NCI-H526 (cell line): ENCODE measurements around the gene FAM131B.
"Not testable (repeated sequence)": the region's sequence is repeated elsewhere in the genome, so short reads cannot be mapped to it uniquely, and the experiment has no call there.

ENCODE experiments used
- DNase-seq, 2 experiments: peaks; one replicate each; lab custom pipeline; 2025; lab: John Stamatoyannopoulos, UW

FAM131B gene

GRCh38 chr7:143395187-143396149 lies 33.0 kb upstream of the FAM131B start:
- no peak for DNase-seq

GRCh38 chr7:143394777-143395176 lies 32.3 kb upstream of the FAM131B start:
- DNase-seq = no peak

- DNase-seq = no peak
Observed at GRCh38 chr7:143394068-143394467, 31.6 kb upstream of the FAM131B start.

- DNase-seq = no peak
Observed at GRCh38 chr7:143393267-143394041, 30.9 kb upstream of the FAM131B start.

DNA sequence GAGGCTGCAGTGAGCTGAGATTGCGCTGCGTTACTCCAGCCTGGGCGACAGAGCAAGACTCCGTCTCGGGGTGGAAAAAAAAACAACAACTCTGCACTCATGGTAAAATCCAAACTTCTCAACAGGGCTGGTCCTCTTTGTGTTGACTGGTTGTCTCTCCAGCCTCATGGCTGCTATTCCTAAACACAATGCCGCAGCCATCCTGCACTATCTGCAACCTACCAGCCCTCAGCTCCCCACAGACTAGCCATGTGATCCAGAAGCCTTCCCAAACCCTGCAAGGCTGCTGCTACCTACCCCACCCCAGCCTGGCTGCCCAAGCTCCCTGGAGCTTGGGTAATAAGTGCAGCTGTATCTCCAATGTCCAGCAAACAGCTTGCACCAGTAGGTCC lies 30.4 kb upstream of the FAM131B start:
- no peak for DNase-seq

- DNase-seq = not testable (repeated sequence)
Observed at GRCh38 chr7:143392427-143392826, 29.9 kb upstream of the FAM131B start.

GRCh38 chr7:143391462-143392404 lies 29.2 kb upstream of the FAM131B start:
- no peak for DNase-seq

DNA sequence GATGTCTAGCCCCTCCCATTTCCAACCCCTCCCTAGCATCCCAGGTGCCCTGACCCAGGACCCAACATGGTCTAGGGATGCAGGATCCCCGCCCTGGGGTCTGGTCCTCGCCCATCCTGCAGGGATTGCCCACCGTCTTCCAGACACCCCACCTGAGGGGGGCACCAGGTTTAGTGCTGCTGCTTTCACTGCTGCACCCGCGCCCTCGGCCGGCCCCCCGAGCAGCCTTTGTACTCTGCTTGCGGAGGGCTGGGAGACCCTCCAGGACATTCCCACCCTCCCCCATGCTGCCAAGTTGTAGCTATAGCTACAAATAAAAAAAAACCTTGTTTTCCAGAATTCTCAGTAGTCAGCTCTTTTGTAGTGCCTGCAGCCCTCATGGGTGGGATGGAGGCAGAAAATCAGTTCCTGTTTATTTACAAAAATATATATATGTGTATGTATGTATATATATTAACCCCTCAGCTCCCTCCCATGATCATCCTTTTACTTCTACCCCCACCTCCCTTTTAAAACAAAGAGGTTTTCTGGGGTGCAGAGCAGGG lies 28.3 kb upstream of the FAM131B start:
- no peak for DNase-seq

GRCh38 chr7:143390104-143390772 lies 27.7 kb upstream of the FAM131B start:
- DNase-seq = no peak

GRCh38 chr7:143389316-143390103 lies 27.0 kb upstream of the FAM131B start:
- DNase-seq = no peak

DNA sequence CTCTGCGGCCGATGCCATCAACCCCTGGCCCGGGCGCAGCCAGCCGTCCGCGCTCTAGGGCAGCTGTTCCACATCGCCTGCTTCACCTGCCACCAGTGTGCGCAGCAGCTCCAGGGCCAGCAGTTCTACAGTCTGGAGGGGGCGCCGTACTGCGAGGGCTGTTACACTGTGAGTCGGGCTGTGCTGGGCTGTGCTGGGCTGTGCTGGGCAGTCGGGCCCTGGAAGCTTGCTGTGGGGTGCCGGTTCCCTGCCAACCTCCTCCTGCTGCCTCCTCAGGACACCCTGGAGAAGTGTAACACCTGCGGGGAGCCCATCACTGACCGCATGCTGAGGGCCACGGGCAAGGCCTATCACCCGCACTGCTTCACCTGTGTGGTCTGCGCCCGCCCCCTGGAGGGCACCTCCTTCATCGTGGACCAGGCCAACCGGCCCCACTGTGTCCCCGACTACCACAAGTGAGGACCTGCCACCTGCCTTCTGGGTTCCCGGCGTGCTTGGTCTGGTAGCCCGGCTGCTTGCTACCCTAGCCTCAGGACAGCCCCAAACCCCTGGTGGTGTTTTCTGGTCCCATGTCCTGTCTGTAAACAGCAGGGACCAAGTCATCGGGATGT lies 26.1 kb upstream of the FAM131B start:
- DNase-seq = no peak

GRCh38 chr7:143388051-143388450 lies 25.5 kb upstream of the FAM131B start:
- DNase-seq = no peak

DNA sequence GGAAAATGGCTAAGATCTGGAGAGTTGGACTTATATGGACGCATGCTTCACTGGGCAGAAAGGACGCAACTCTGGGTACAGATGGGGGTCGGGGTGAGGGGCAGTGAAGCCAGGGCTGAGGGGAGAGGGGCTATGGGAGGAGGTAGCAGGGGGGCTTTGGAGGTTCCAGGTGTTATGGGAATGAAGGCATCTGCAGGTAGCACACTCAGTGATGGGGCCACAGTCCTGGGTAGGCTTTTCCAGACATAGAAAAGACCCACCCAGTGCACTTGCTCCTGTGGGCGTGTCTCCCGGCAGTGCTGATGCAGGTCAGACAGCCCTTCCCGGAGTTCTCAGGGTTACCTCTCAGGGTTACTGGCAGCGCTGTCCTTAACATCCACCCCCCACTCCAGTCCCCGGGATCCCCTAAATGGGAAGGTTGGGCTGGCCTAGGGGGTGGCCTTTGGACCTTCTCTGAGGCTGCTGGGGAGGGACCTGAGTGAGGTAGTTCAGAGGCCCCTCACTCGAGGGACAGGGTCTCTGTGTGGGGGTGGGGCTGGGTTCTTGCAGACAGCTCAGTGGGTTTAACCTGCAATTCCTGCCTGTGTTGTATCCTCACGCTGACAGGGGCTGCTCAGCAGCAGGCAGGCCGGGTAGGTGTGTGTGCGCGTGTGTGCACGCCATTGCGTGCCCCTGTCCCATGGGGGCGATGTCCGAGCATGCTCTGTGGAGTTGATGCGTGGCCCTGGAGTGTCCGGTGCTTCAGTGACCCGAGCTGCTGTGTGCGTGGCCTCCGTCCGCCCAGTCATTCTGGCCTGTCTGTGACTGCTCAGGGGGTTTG lies 24.9 kb upstream of the FAM131B start:
- DNase-seq = no peak

DNA sequence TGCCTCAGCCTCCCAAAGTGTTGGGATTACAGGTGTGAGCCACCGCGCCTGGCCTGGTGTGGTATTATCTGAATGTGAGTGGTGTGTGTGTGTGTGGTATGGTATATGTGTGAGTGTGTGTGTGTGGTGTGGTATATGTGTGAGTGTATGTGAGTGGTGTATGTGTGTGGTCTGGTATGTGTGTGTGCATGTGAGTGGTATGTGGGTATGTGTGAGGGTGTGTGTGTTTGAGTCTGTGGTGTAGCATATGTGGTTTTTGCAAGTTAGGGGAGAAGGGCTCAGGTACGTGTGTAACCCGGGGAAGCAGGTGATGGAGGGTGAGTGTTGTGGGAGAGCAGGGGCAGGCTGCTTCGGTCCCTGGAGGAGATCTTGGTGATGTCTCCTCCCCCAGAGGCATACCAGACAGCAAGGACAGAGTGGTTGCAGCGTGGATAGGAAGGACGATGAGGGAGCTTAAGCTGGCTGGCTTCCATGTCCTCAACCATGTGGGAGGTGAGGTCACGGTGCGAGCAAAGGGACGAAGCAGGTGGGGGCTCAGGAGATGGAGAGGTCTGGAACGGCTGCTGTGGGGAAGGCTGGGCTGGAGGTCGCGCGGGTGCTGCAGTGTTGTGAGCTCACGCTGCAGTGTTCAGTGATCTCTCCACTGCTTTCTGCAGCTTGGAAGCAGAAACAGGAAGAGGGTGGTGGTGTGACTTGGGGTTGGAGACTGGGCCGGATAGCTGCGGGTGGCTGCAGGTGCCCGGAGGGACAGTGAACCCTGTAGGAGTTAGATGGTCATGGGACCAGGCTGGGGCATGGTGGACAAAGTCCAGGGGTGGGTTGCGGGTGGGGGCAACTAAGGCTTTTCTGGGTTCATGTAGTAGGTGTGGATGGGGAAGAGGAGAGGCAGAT lies 23.6 kb upstream of the FAM131B start:
- DNase-seq = no peak

DNA sequence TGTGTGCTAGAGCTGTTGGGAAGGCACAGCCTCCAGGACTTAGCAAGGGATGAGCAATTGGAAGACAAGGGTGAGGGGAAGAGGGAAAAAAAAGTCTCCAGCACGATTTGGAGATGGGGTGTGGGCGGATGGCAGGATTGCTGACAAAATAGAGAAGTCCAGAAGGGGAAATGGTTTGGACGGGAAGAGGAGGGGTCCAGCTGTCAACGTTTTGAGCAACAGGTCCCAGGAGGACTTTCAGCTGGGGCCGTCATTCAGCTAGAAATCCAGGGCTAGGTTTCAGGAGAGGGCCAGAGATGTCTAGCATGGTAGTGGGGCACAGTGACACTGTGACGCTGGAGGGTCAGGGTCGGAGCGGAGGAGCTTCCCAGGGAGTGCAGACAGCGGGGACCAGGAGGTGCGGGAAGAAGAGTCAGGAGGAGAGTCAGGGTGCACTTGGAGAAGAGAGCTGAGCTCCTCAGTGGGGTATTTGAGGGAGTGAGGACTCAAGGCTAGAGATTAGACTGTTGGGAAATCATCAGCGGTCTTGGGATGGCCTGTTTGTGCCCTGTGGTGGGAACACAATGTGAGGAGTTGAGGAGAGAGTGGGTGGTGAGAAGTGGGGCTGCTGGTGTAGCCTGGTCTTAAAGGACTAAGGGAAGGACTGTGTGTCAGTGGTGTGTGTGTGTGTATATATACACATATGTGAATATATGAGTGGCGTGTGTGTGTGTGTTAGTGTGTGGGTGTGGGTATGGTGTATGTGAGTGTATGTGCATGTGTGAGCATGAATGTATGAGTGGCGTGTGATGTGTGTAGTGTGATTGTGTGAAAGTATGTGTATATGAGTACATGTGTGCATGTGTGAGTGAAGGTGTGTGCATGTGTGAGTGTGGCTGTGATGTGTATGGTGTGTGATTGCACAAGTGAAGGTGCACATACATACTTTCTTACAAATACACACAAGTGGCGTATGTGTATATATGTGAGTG lies 22.4 kb upstream of the FAM131B start:
- no peak for DNase-seq

GRCh38 chr7:143384148-143384547 lies 21.6 kb upstream of the FAM131B start:
- no peak for DNase-seq

DNA sequence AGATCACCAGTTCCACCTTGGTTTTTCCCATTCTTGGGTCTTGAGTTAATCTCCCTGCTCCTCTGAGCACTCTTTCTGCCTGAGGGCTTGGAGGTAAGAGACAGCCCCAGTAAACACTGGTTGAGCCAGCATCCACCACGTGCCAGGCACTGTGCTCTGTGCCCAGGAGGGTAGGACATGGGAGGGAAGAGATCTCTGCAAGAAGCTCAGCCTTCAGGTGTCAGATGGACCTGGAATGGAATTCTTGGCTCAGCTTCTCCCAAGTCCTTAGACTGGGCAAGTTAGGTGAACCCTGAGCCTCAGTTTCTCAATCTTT lies 21.1 kb upstream of the FAM131B start:
- DNase-seq = no peak
